HG03196 (cell line): ENCODE measurements around the gene TFF2.

Source experiments
- ATAC-seq: cut with Tn5 transposase; IDR thresholded peaks from one replicate; pipeline ENCODE4 v1.9.1; 2021; ENCODE audit not compliant: unreplicated experiment

Gene TFF2

GRCh38 chr21:42384156-42384945 lies 33.6 kb upstream of the TFF2 start:
- ATAC-seq = no peak

GRCh38 chr21:42383331-42383730 lies 32.5 kb upstream of the TFF2 start:
- ATAC-seq = no peak

GRCh38 chr21:42382915-42383314 lies 32.1 kb upstream of the TFF2 start:
- ATAC-seq = no peak

- ATAC-seq = no peak
These were observed 30.7 kb upstream of the TFF2 start for GRCh38 chr21:42381347-42381984.

GRCh38 chr21:42379426-42380215 lies 28.8 kb upstream of the TFF2 start:
- no peak for ATAC-seq

- ATAC-seq = no peak
These were observed 27.6 kb upstream of the TFF2 start for GRCh38 chr21:42378418-42378817.

- ATAC-seq = no peak
These were observed 27.2 kb upstream of the TFF2 start for GRCh38 chr21:42377951-42378340.

GRCh38 chr21:42377211-42377950 lies 26.6 kb upstream of the TFF2 start:
- no peak for ATAC-seq

- no peak for ATAC-seq
These were observed 25.7 kb upstream of the TFF2 start for GRCh38 chr21:42376338-42376982.

- no peak for ATAC-seq
These were observed 25.2 kb upstream of the TFF2 start for GRCh38 chr21:42375966-42376337.

- ATAC-seq = no peak
These were observed 24.7 kb upstream of the TFF2 start for GRCh38 chr21:42375506-42375905.

GRCh38 chr21:42374864-42375499 lies 24.2 kb upstream of the TFF2 start:
- ATAC-seq = no peak

- no peak for ATAC-seq
These were observed 23.7 kb upstream of the TFF2 start for GRCh38 chr21:42374457-42374856.

- no peak for ATAC-seq
These were observed 23.2 kb upstream of the TFF2 start for GRCh38 chr21:42373908-42374455.

- ATAC-seq = no peak
These were observed 22.6 kb upstream of the TFF2 start for GRCh38 chr21:42373196-42373907.

GRCh38 chr21:42370894-42371654 lies 20.3 kb upstream of the TFF2 start:
- no peak for ATAC-seq

GRCh38 chr21:42369821-42370220 lies 19.0 kb upstream of the TFF2 start:
- ATAC-seq = no peak

- ATAC-seq = no peak
These were observed 16.8 kb upstream of the TFF2 start for GRCh38 chr21:42367367-42368165.
